Mesendoderm (in vitro differentiated cells): ENCODE measurements around the gene ST6GALNAC6.

Experiments used
- DNase-seq: peaks from one replicate; pipeline ENCODE4 v3.0.0; 2013
- H2AK5ac ChIP-seq: 2 replicates; pipeline ENCODE4 v1.6.1; 2013; ENCODE audit warnings: low read length, inconsistent platforms
- H2BK120ac ChIP-seq: 2 replicates; pipeline ENCODE4 v1.6.1; 2013; ENCODE audit warnings: low read depth, mild to moderate bottlenecking, low read length, moderate library complexity, mixed read lengths
- H2BK15ac ChIP-seq: replicated peaks from 2 replicates; pipeline ENCODE4 v1.6.1; 2013; ENCODE audit warnings: low read depth, mild to moderate bottlenecking, moderate library complexity
- H2BK5ac ChIP-seq: 2 replicates; pipeline ENCODE4 v1.6.1; 2013; ENCODE audit warnings: low read length, inconsistent platforms
- H3K18ac ChIP-seq: 2 replicates; pipeline ENCODE4 v1.6.1; 2013; ENCODE audit warnings: mild to moderate bottlenecking, low read length, mixed read lengths
- H3K23ac ChIP-seq: one replicate; pipeline ENCODE4 v1.6.1; 2013; ENCODE audit warnings: low read length
- H3K27ac ChIP-seq: 2 replicates; pipeline ENCODE4 v1.5.1; 2013; ENCODE audit warnings: low read depth, mild to moderate bottlenecking, inconsistent platforms, low read length, moderate library complexity
- H3K27me3 ChIP-seq: 2 replicates; pipeline ENCODE4 v1.6.1; 2013; ENCODE audit warnings: low read length, control low read depth, mild to moderate bottlenecking, inconsistent platforms; ENCODE audit not compliant: insufficient read depth, poor library complexity
- H3K36me3 ChIP-seq: 2 replicates; pipeline ENCODE4 v1.6.1; 2013; ENCODE audit warnings: low read length, inconsistent platforms; ENCODE audit not compliant: control insufficient read depth, insufficient read depth
- H3K4ac ChIP-seq: one replicate; pipeline ENCODE4 v1.6.1; 2013; ENCODE audit warnings: low read depth, mild to moderate bottlenecking, low read length, moderate library complexity
- H3K4me1 ChIP-seq: 2 replicates; pipeline ENCODE4 v1.6.1; 2013; ENCODE audit warnings: low read depth, low read length, inconsistent platforms; ENCODE audit not compliant: control insufficient read depth
- H3K4me2 ChIP-seq: 2 replicates; pipeline ENCODE4 v1.6.1; 2013; ENCODE audit warnings: low read length
- H3K4me3 ChIP-seq: 2 replicates; pipeline ENCODE4 v1.5.1; 2013; ENCODE audit warnings: mild to moderate bottlenecking, low read length
- H3K56ac ChIP-seq: one replicate; pipeline ENCODE4 v1.6.1; 2013; ENCODE audit warnings: low read length
- H3K79me1 ChIP-seq: 2 replicates; pipeline ENCODE4 v1.6.1; 2013; ENCODE audit warnings: low read length, inconsistent platforms
- H3K79me2 ChIP-seq: 2 replicates; pipeline ENCODE4 v1.6.1; 2013; ENCODE audit warnings: mild to moderate bottlenecking, low read length; ENCODE audit not compliant: control insufficient read depth, insufficient read depth
- H3K9ac ChIP-seq: 2 replicates; pipeline ENCODE4 v1.6.1; 2013; ENCODE audit warnings: low read length, inconsistent platforms
- H4K5ac ChIP-seq: one replicate; pipeline ENCODE4 v1.6.1; 2013; ENCODE audit warnings: low read length
- H4K8ac ChIP-seq: one replicate; pipeline ENCODE4 v1.6.1; 2013; ENCODE audit warnings: low read depth, mild to moderate bottlenecking, control low read depth, low read length, moderate library complexity
- WGBS: extraction: QIAGEN DNeasy Blood & Tissue Kit; methylation state at CpG from one replicate; pipeline ENCODE4 v1.1.7; 2013; ENCODE audit warnings: low lambda C conversion rate, missing lambda C conversion rate; ENCODE audit not compliant: insufficient coverage; ENCODE audit errors: extremely low coverage; 5-methylcytosine and 5-hydroxymethylcytosine counted together

ST6GALNAC6 gene

DNA sequence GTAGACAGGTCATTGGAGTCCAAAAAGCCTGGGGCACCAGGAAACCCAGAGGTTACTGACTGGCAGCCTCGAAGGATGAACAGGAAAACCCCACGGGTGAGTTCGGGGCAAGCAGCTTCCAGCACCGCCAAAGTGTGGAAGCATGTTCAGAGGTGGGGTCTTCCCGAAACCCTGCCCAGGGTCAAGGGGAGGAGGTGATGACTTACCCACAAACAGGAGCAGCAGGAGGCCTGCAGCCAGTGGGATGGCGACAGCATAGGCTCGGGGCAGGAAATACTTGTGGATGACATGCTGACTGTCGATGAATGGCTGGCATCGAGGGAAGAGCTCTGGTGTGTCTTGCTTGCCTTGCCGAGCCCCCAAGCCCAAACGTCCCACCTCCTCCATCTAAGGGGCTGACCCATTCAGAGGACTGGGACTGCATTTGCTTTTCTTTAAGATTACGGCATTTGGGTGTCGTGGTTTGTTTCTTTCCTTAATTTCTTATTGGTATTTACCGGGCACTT lies 37.0 kb upstream of the ST6GALNAC6 start:
- Histone ChIP-seq H3K18ac (no peak overlapping the region), H3K9ac (peak overlapping the region; percentile 85), H4K5ac (no peak overlapping the region), H2BK120ac (no peak overlapping the region), H2BK5ac (no peak overlapping the region), H2AK5ac (no peak overlapping the region), H3K4me3 (no peak overlapping the region), H3K4me1 (peaks cover 7% of the 10 kb centered on the region), H2BK15ac (no peak overlapping the region), H3K27ac (no peak overlapping the region), H3K23ac (no peak overlapping the region), H3K56ac (no peak overlapping the region), H3K4me2 (peak overlapping the region; percentile 96), H3K36me3 (peaks cover 2% of the 10 kb centered on the region), H3K4ac (no peak overlapping the region), H3K79me1 (peaks cover 19% of the 10 kb centered on the region), H3K27me3 (no peaks in the 10 kb centered on the region), H3K79me2 (peaks cover 8% of the 10 kb centered on the region), H4K8ac (no peak overlapping the region)
- no CpG with 5 or more reads among the region's 14 CpGs for WGBS
- DNase-seq: no peak

GRCh38 chr9:127935765-127936221 lies 36.4 kb upstream of the ST6GALNAC6 start:
- H3K4me3 ChIP-seq: no peak overlapping the region
- peak overlapping the region; percentile 34 for H3K56ac ChIP-seq
- no CpG with 5 or more reads among the region's 4 CpGs for WGBS
- H4K8ac ChIP-seq: no peak overlapping the region
- no peak overlapping the region for H3K27ac ChIP-seq
- H3K4ac ChIP-seq: no peak overlapping the region
- peaks cover 19% of the 10 kb centered on the region for H3K79me1 ChIP-seq
- H3K4me2 ChIP-seq: no peak overlapping the region
- no peak overlapping the region for H2BK15ac ChIP-seq
- no peak overlapping the region for H3K18ac ChIP-seq
- H3K9ac ChIP-seq: peak overlapping the region; percentile 45
- no peak overlapping the region for H3K23ac ChIP-seq
- no peak overlapping the region for H4K5ac ChIP-seq
- H2BK5ac ChIP-seq: no peak overlapping the region
- no peak overlapping the region for H2BK120ac ChIP-seq
- no peaks in the 10 kb centered on the region for H3K27me3 ChIP-seq
- H3K36me3 ChIP-seq: peaks cover 2% of the 10 kb centered on the region
- peaks cover 8% of the 10 kb centered on the region for H3K79me2 ChIP-seq
- H3K4me1 ChIP-seq: peaks cover 12% of the 10 kb centered on the region
- no peak overlapping the region for H2AK5ac ChIP-seq
- DNase-seq: no peak

- H3K79me2 ChIP-seq: peaks cover 8% of the 10 kb centered on the region
- no peak overlapping the region for H3K9ac ChIP-seq
- DNase-seq: no peak
- no peak overlapping the region for H3K18ac ChIP-seq
- H2BK5ac ChIP-seq: no peak overlapping the region
- H2AK5ac ChIP-seq: no peak overlapping the region
- H4K8ac ChIP-seq: no peak overlapping the region
- peaks cover 19% of the 10 kb centered on the region for H3K79me1 ChIP-seq
- H3K27ac ChIP-seq: no peak overlapping the region
- H3K4ac ChIP-seq: no peak overlapping the region
- H3K23ac ChIP-seq: no peak overlapping the region
- no peak overlapping the region for H2BK120ac ChIP-seq
- H3K4me2 ChIP-seq: no peak overlapping the region
- peaks cover 12% of the 10 kb centered on the region for H3K4me1 ChIP-seq
- no peaks in the 10 kb centered on the region for H3K27me3 ChIP-seq
- H3K4me3 ChIP-seq: no peak overlapping the region
- no CpG with 5 or more reads among the region's 11 CpGs for WGBS
- H2BK15ac ChIP-seq: no peak overlapping the region
- H3K56ac ChIP-seq: no peak overlapping the region
- no peak overlapping the region for H4K5ac ChIP-seq
- H3K36me3 ChIP-seq: peaks cover 2% of the 10 kb centered on the region
Observed at GRCh38 chr9:127934986-127935385, 35.6 kb upstream of the ST6GALNAC6 start.

DNA sequence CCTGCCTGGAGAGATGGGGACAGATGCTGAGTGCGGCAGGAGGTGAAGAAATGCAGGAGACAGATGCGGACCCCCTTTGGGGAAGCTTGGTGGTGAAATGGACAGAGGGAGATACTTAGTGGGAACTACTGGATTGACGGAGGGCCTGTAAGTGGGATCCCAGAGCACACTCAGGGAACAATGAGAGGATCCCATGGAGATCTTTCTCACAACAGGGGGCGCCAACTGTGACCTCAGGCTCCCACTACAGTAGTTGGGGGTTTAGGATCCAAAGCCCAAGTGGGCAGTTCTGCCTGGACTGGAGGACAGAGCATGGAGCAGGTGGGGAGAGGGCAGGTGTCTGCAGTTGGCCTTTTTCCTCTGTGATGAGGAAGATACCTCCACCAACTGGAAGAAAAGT lies 34.8 kb upstream of the ST6GALNAC6 start:
- Histone ChIP-seq H3K18ac (no peak overlapping the region), H3K9ac (no peak overlapping the region), H3K4ac (no peak overlapping the region), H3K79me2 (peaks cover 8% of the 10 kb centered on the region), H4K5ac (no peak overlapping the region), H2BK120ac (no peak overlapping the region), H3K27me3 (no peaks in the 10 kb centered on the region), H2AK5ac (no peak overlapping the region), H3K56ac (no peak overlapping the region), H3K4me3 (no peak overlapping the region), H2BK5ac (no peak overlapping the region), H3K27ac (no peak overlapping the region), H3K36me3 (peaks cover 2% of the 10 kb centered on the region), H3K23ac (no peak overlapping the region), H3K4me1 (peaks cover 12% of the 10 kb centered on the region), H2BK15ac (no peak overlapping the region), H4K8ac (no peak overlapping the region), H3K79me1 (peaks cover 19% of the 10 kb centered on the region), H3K4me2 (no peak overlapping the region)
- no peak for DNase-seq
- no CpG with 5 or more reads among the region's 4 CpGs for WGBS

DNA sequence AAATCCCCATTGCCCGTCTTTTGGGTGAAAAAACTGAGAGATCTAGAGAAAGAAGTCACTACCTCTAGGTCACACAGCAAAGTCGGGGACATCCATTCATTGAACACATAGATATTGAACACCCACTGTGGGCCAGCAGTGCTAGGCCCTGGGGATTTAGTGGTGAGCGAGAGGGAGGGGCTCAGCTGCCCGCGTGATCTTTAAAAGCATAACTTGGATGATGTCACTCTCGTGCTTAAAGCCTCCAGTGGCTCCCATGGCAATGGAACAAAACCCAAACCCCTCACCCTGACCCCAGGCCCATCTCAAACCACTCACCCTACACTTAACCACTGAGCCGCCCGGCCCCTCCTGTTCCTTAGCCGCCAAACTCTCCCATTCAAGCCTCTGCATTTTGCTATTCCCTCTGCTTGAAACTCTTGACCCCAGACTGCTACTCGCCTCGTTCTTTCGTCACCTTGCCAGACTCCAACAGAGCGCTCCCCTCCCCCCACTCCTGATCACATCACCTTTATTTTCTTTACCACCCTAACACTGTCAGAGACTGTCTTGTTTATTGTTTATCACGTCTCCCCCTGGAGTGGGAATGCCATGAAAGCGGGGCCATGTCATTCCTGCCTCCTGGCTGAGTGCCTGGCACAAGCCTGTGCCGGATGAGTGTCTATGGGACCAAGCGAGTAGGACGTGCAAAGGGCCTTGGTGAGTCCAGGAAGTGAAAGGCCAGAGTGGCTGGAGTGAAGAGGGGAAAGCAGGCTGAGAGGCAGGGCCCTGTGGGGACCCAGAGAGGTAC lies 31.9 kb upstream of the ST6GALNAC6 start:
- peaks cover 4% of the 10 kb centered on the region for H3K79me2 ChIP-seq
- peaks cover 9% of the 10 kb centered on the region for H3K4me1 ChIP-seq
- DNase-seq: peak; percentile 78
- H2BK120ac ChIP-seq: no peak overlapping the region
- H3K79me1 ChIP-seq: peaks cover 9% of the 10 kb centered on the region
- no peak overlapping the region for H2AK5ac ChIP-seq
- no peak overlapping the region for H2BK15ac ChIP-seq
- WGBS: no CpG with 5 or more reads among the region's 18 CpGs
- H3K18ac ChIP-seq: no peak overlapping the region
- no peak overlapping the region for H4K8ac ChIP-seq
- no peak overlapping the region for H3K4me3 ChIP-seq
- H2BK5ac ChIP-seq: no peak overlapping the region
- no peak overlapping the region for H4K5ac ChIP-seq
- H3K56ac ChIP-seq: peak overlapping the region; percentile 67
- H3K27ac ChIP-seq: no peak overlapping the region
- peak overlapping the region; percentile 62 for H3K9ac ChIP-seq
- H3K4me2 ChIP-seq: peak overlapping the region; percentile 60
- no peaks in the 10 kb centered on the region for H3K27me3 ChIP-seq
- no peak overlapping the region for H3K23ac ChIP-seq
- no peak overlapping the region for H3K4ac ChIP-seq
- H3K36me3 ChIP-seq: peaks cover 2% of the 10 kb centered on the region
